Mesenchymal stem cell (in vitro differentiated cells and primary cell): Measurements from ENCODE around the gene OR8S1. TPM values are rescaled to one million over a fixed set of nuclear protein-coding genes. Genes with fewer than 3 reads are reported as not detected.

Experiments
- DNase-seq: peaks from one replicate; pipeline ENCODE4 v3.0.0-alpha.2; 2013
- H2AFZ ChIP-seq: one replicate; pipeline ENCODE4 v1.6.1; 2013; ENCODE audit warnings: low read depth, mild to moderate bottlenecking, control low read depth, inconsistent platforms, low read length, moderate library complexity
- H2AK5ac ChIP-seq: 2 replicates; pipeline ENCODE4 v1.6.1; 2013; ENCODE audit warnings: low read length, moderate library complexity, mild to moderate bottlenecking, inconsistent platforms; ENCODE audit not compliant: severe bottlenecking
- H2BK120ac ChIP-seq: one replicate; pipeline ENCODE4 v1.6.1; 2013; ENCODE audit warnings: low read depth, mild to moderate bottlenecking, inconsistent platforms, low read length, moderate library complexity
- H2BK12ac ChIP-seq, 2 experiments: one replicate each; pipeline ENCODE4 v1.6.1; 2013; ENCODE audit warnings: inconsistent platforms in 2 of 2, low read length in 2 of 2, mild to moderate bottlenecking in 2 of 2, moderate library complexity in 2 of 2, control low read depth in 1 of 2
- H2BK15ac ChIP-seq: one replicate; pipeline ENCODE4 v1.6.1; 2013; ENCODE audit warnings: mild to moderate bottlenecking, low read depth, inconsistent platforms; ENCODE audit not compliant: poor library complexity, severe bottlenecking
- H2BK5ac ChIP-seq: 2 replicates; pipeline ENCODE4 v1.6.1; 2013; ENCODE audit warnings: low read depth, mild to moderate bottlenecking, low read length, control low read depth, inconsistent platforms; ENCODE audit not compliant: poor library complexity, severe bottlenecking
- H3K14ac ChIP-seq, 2 experiments: one replicate each; pipeline ENCODE4 v1.6.1; 2013; ENCODE audit warnings: inconsistent platforms in 2 of 2, low read length in 2 of 2, control low read depth in 1 of 2, mild to moderate bottlenecking in 1 of 2, moderate library complexity in 1 of 2
- H3K18ac ChIP-seq, 2 experiments: one replicate each; pipeline ENCODE4 v1.6.1; 2013; ENCODE audit warnings: inconsistent platforms in 2 of 2, low read length in 2 of 2, control low read depth in 1 of 2, low read depth in 1 of 2, mild to moderate bottlenecking in 1 of 2
- H3K23ac ChIP-seq, 2 experiments: one replicate each; pipeline ENCODE4 v1.6.1; 2013; ENCODE audit warnings: inconsistent platforms in 2 of 2, low read length in 2 of 2, mild to moderate bottlenecking in 2 of 2, moderate library complexity in 2 of 2, control low read depth in 1 of 2
- H3K27ac ChIP-seq: 2 replicates; pipeline ENCODE4 v1.5.1; 2013; ENCODE audit warnings: mild to moderate bottlenecking, moderate library complexity, low read length, control low read depth, inconsistent platforms; ENCODE audit not compliant: poor library complexity, severe bottlenecking
- H3K27me3 ChIP-seq, 2 experiments: 2 replicates each; pipeline versions ENCODE4 v1.6.1 to v1.7.0; 2013; ENCODE audit warnings: low read length in 2 of 2, mild to moderate bottlenecking in 2 of 2, moderate library complexity in 2 of 2, control low read depth in 1 of 2, inconsistent platforms in 1 of 2; ENCODE audit not compliant: control insufficient read depth in 1 of 2, insufficient read depth in 1 of 2
- H3K36me3 ChIP-seq, 2 experiments: 2 replicates each; pipeline versions ENCODE4 v1.6.1 to v1.7.0; 2013; ENCODE audit warnings: low read length in 2 of 2, control low read depth in 1 of 2, inconsistent platforms in 1 of 2, low read depth in 1 of 2, mild to moderate bottlenecking in 1 of 2; ENCODE audit not compliant: insufficient read depth in 2 of 2, control insufficient read depth in 1 of 2
- H3K4ac ChIP-seq, 2 experiments: one replicate each; pipeline ENCODE4 v1.6.1; 2013; ENCODE audit warnings: inconsistent platforms in 2 of 2, low read length in 2 of 2, mild to moderate bottlenecking in 2 of 2, moderate library complexity in 2 of 2, control low read depth in 1 of 2, low read depth in 1 of 2
- H3K4me1 ChIP-seq: 2 replicates; pipeline ENCODE4 v1.6.1; 2013; ENCODE audit warnings: low read depth, low read length, control low read depth; ENCODE audit not compliant: control insufficient read depth, insufficient read depth
- H3K4me2 ChIP-seq: 2 replicates; pipeline ENCODE4 v1.6.1; 2013; ENCODE audit warnings: low read length, mild to moderate bottlenecking, inconsistent platforms; ENCODE audit not compliant: poor library complexity, severe bottlenecking
- H3K4me3 ChIP-seq, 2 experiments: 2 replicates each; pipeline versions ENCODE4 v1.5.1 to v1.7.0; 2013; ENCODE audit warnings: low read length in 2 of 2, mild to moderate bottlenecking in 2 of 2, control low read depth in 1 of 2, low read depth in 1 of 2; ENCODE audit not compliant: insufficient read depth in 1 of 2
- H3K79me1 ChIP-seq: replicated peaks from 2 replicates; pipeline ENCODE4 v1.6.1; 2013; ENCODE audit warnings: mild to moderate bottlenecking, control low read depth, low read length, inconsistent platforms; ENCODE audit not compliant: poor library complexity, severe bottlenecking
- H3K9ac ChIP-seq: 2 replicates; pipeline ENCODE4 v1.7.0; 2013; ENCODE audit warnings: mild to moderate bottlenecking, low read length, moderate library complexity
- H3K9me3 ChIP-seq: 2 replicates; pipeline ENCODE4 v1.7.0; 2013; ENCODE audit warnings: mild to moderate bottlenecking, low read length; ENCODE audit not compliant: control insufficient read depth
- H4K8ac ChIP-seq: one replicate; pipeline ENCODE4 v1.6.1; 2013; ENCODE audit warnings: inconsistent platforms, mild to moderate bottlenecking, low read length, moderate library complexity
- H4K91ac ChIP-seq: one replicate; pipeline ENCODE4 v1.6.1; 2013; ENCODE audit warnings: mild to moderate bottlenecking, low read length, inconsistent platforms
- WGBS: methylation state at CpG from one replicate; pipeline ENCODE4 v1.1.7; 2013; ENCODE audit warnings: mixed read lengths; 5-methylcytosine and 5-hydroxymethylcytosine counted together
- polyA plus RNA-seq, 2 experiments: library from polyadenylated mRNA; stranded (reverse); fragments of 200-250 nt; gene quantifications; one replicate each; pipeline ENCODE4 v1.2.3, GENCODE V29; 2013

OR8S1 gene, protein sequence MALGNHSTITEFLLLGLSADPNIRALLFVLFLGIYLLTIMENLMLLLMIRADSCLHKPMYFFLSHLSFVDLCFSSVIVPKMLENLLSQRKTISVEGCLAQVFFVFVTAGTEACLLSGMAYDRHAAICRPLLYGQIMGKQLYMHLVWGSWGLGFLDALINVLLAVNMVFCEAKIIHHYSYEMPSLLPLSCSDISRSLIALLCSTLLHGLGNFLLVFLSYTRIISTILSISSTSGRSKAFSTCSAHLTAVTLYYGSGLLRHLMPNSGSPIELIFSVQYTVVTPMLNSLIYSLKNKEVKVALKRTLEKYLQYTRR
- polyA plus RNA-seq (2013, experiment 1 of 2), result not detected
- polyA plus RNA-seq (2013, experiment 2 of 2), result not detected

DNA sequence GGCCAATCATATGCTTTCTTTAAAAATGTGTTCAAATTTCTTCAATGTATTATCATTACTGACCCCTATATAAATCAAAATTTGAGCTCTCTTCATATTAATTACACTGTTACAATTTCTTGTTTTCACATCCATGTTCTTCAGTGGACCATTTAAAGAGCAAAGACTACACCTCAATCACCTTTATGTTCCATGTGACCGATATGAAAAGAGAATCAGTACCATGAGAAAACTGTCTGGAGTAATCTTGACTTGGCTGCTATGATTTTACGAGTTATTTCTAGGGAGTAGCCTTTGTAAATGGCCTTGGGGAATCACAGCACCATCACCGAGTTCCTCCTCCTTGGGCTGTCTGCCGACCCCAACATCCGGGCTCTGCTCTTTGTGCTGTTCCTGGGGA lies at the start of gene OR8S1:
Gene OR8S1, plus strand, starts transcription at position 301 of the 400 bp plus-strand sequence. Its CDS starts 0 bp downstream, at position 301.
- Histone ChIP-seq H4K8ac (no peak within 1 kb of the TSS), H3K4me3 (no peak within 1 kb of the TSS), H3K4ac (no peak within 1 kb of the TSS), H4K91ac (no peak within 1 kb of the TSS), H3K27me3 (peaks cover 4 to 6% of the 10 kb centered on the region in 2 experiments), H2BK5ac (no peak within 1 kb of the TSS), H3K4me1 (no peaks in the 10 kb centered on the region), H3K4me2 (no peak within 1 kb of the TSS), H2AK5ac (no peak within 1 kb of the TSS), H2BK15ac (no peak within 1 kb of the TSS), H2BK12ac (no peak within 1 kb of the TSS), H3K27ac (no peak within 1 kb of the TSS), H3K18ac (no peak within 1 kb of the TSS), H3K9me3 (no peaks in the 10 kb centered on the region), H3K79me1 (no peaks in the 10 kb centered on the region), H2BK120ac (no peak within 1 kb of the TSS), H3K14ac (no peak within 1 kb of the TSS), H3K36me3 (no peaks in the 10 kb centered on the region), H2AFZ (no peak within 1 kb of the TSS), H3K9ac (no peak within 1 kb of the TSS), H3K23ac (no peak within 1 kb of the TSS)
- 78% methylated on average over 5 of the region's 5 CpGs for WGBS
- DNase-seq, result no peak

DNA sequence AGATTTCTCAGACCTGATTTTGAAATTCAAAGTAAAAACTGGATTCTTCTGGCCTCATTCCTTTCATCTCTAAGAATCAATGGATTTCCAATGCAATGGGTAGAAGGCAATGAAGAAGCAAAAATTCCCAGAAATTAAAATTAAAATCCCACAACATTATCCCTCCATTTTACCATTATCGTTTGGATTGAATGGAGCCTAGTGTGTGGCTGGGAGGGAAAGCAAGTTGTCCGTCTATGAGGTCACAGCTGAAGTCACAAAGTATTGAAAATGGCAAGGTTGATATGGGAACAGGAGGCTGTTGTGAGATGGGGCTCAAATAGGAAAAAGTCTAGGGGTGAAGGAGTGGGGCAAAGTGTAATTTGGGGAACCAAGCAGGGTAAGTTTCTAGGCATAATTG lies 43.2 kb upstream of the OR8S1 start, which contains the start of gene C12orf54:
Gene C12orf54, plus strand, starts transcription at position 301 of the 400 bp plus-strand sequence. CDS start 799 bp downstream, outside the sequence.
- peaks cover 7 to 11% of the 10 kb centered on the region in 2 experiments for H3K27me3 ChIP-seq
- no peak within 1 kb of the TSS for H2BK12ac ChIP-seq
- H2BK15ac ChIP-seq, result no peak within 1 kb of the TSS
- H2BK5ac ChIP-seq, result no peak within 1 kb of the TSS
- H4K8ac ChIP-seq, result no peak within 1 kb of the TSS
- H3K18ac ChIP-seq, result no peak within 1 kb of the TSS
- no peak for DNase-seq
- H2AK5ac ChIP-seq, result no peak within 1 kb of the TSS
- no peak within 1 kb of the TSS for H2AFZ ChIP-seq
- H2BK120ac ChIP-seq, result no peak within 1 kb of the TSS
- H3K4me3 ChIP-seq, result no peak within 1 kb of the TSS
- no peaks in the 10 kb centered on the region for H3K79me1 ChIP-seq
- H3K23ac ChIP-seq, result no peak within 1 kb of the TSS
- H3K9ac ChIP-seq, result no peak within 1 kb of the TSS
- no peak within 1 kb of the TSS for H3K4ac ChIP-seq
- no peak within 1 kb of the TSS for H3K27ac ChIP-seq
- H3K4me2 ChIP-seq, result no peak within 1 kb of the TSS
- H3K4me1 ChIP-seq, result no peaks in the 10 kb centered on the region
- H3K14ac ChIP-seq, result no peak within 1 kb of the TSS
- no peaks in the 10 kb centered on the region for H3K9me3 ChIP-seq
- 91% methylated on average over 2 of the region's 2 CpGs for WGBS
- H3K36me3 ChIP-seq, result no peaks in the 10 kb centered on the region
- H4K91ac ChIP-seq, result no peak within 1 kb of the TSS

DNA sequence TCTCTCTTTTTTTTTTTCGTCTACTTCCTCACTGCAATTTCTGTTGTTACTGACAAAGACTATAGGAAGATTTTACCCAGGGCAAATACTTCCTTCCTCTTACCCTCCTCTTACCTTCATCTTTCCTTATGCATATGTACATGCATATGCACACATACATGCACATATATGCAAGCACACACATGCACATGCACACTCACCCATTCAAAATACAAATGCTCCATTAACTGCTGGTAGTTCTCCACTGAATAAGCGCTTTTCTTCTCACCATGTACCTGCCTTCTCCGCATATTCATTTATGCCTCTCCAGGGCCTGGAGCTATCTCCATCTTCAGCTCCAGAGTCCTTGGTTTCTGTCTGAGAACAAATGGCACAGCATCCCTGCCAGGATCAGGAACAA lies 42.5 kb upstream of the OR8S1 start:
- no peaks in the 10 kb centered on the region for H3K9me3 ChIP-seq
- H2BK12ac ChIP-seq, result no peak overlapping the region
- 72% methylated on average over 3 of the region's 3 CpGs for WGBS
- H3K36me3 ChIP-seq, result no peaks in the 10 kb centered on the region
- H3K4ac ChIP-seq, result no peak overlapping the region
- no peak overlapping the region for H3K27ac ChIP-seq
- no peak overlapping the region for H2AFZ ChIP-seq
- H3K27me3 ChIP-seq, result peaks cover 7 to 11% of the 10 kb centered on the region in 2 experiments
- H4K8ac ChIP-seq, result no peak overlapping the region
- no peak overlapping the region for H3K14ac ChIP-seq
- no peak overlapping the region for H2BK120ac ChIP-seq
- no peak overlapping the region for H2AK5ac ChIP-seq
- no peak overlapping the region for H4K91ac ChIP-seq
- H3K4me1 ChIP-seq, result no peaks in the 10 kb centered on the region
- H3K9ac ChIP-seq, result no peak overlapping the region
- no peak for DNase-seq
- H3K23ac ChIP-seq, result no peak overlapping the region
- no peak overlapping the region for H3K18ac ChIP-seq
- H3K4me3 ChIP-seq, result no peak overlapping the region
- H2BK5ac ChIP-seq, result no peak overlapping the region
- no peak overlapping the region for H2BK15ac ChIP-seq
- no peak overlapping the region for H3K4me2 ChIP-seq
- no peaks in the 10 kb centered on the region for H3K79me1 ChIP-seq

DNA sequence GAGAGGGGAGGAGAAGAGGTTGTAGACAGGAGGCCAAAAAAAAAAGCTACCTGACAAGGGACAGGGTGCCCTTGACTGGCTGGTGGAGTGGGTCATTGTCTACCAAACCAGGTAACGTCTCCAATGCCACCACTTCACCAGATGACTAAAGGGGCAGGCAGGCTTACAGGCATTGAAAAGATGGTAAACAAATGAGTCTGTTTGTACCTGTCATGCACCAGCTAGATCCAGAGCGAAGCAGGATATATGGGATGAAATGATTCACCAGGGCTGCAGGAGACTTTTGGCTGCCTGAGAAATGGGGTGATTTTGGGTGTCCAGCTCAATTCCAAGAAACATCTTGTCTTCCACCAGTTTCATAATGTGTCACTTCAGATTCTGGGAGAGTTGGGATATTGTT lies 39.2 kb upstream of the OR8S1 start:
- Histone ChIP-seq H3K9me3 (no peaks in the 10 kb centered on the region), H3K18ac (no peak overlapping the region), H4K91ac (no peak overlapping the region), H3K36me3 (no peaks in the 10 kb centered on the region), H2AK5ac (no peak overlapping the region), H3K4me1 (no peaks in the 10 kb centered on the region), H3K23ac (no peak overlapping the region), H2BK12ac (no peak overlapping the region), H3K9ac (no peak overlapping the region), H3K14ac (no peak overlapping the region), H4K8ac (no peak overlapping the region), H3K79me1 (no peaks in the 10 kb centered on the region), H2AFZ (no peak overlapping the region), H3K4ac (no peak overlapping the region), H3K4me3 (no peak overlapping the region), H3K27ac (no peak overlapping the region), H3K4me2 (no peak overlapping the region), H2BK5ac (no peak overlapping the region), H3K27me3 (peaks cover 7 to 11% of the 10 kb centered on the region in 2 experiments), H2BK15ac (no peak overlapping the region), H2BK120ac (no peak overlapping the region)
- DNase-seq, result no peak
- 7% methylated on average over 2 of the region's 2 CpGs for WGBS
